Right lobe of liver (tissue), 6 donors: Measurements from ENCODE around the gene CENPH. TPM values are rescaled to one million over a fixed set of nuclear protein-coding genes. Genes with fewer than 3 reads are reported as not detected.

Experiments used
- ATAC-seq, 4 donors: fragments of 200-7000 bp; cut with Tn5 transposase; one replicate each; pipeline ENCODE4 v1.9.1; 2020; ENCODE audit warnings: mild to moderate bottlenecking in 4 of 4, moderate library complexity in 4 of 4
- DNase-seq, 3 donors: peaks; one replicate each; pipeline ENCODE4 v3.0.0-alpha.2; 2020
- H3K27ac ChIP-seq, 3 donors: fragments of 200-600 bp; one replicate each; pipeline ENCODE4 v1.8.0; 2022
- H3K27me3 ChIP-seq, 2 donors: fragments of 200-600 bp; one replicate each; pipeline ENCODE4 v1.8.0; 2022
- H3K36me3 ChIP-seq, 4 donors: fragments of 200-600 bp; sonication (generic) in 1 of 4; one replicate each; pipeline versions ENCODE4 v1.5.1 to v1.8.0; 2017 to 2022; ENCODE audit warnings: control low read depth in 1 of 4
- H3K4me1 ChIP-seq, 4 donors: fragments of 200-600 bp; sonication (generic) in 1 of 4; one replicate each; pipeline versions ENCODE4 v1.5.1 to v1.8.0; 2017 to 2022; ENCODE audit warnings: control low read depth in 1 of 4
- H3K4me3 ChIP-seq, 3 donors: fragments of 200-600 bp; one replicate each; pipeline ENCODE4 v1.8.0; 2022
- H3K9me3 ChIP-seq, 4 donors: fragments of 200-600 bp; sonication (generic) in 1 of 4; one replicate each; pipeline versions ENCODE4 v1.5.1 to v1.8.0; 2017 to 2022; ENCODE audit warnings: control low read depth in 1 of 4
- POLR2A ChIP-seq: fragments of 450-650 bp; IDR thresholded peaks from one replicate; pipeline ENCODE4 v1.6.1; 2017; ENCODE audit warnings: antibody characterized with exemption, mild to moderate bottlenecking
- WGBS: methylation state at CpG from one replicate; pipeline ENCODE4 v1.1.6; 2018; ENCODE audit warnings: low coverage, low lambda C conversion rate; ENCODE audit not compliant: insufficient coverage; ENCODE audit errors: missing lambda C conversion rate; 5-methylcytosine and 5-hydroxymethylcytosine counted together
- intact Hi-C, 2 donors: fragments of 100-400 bp; cut with DNase I; formaldehyde crosslinking; loops; one replicate each; pipeline versions ENCODE4 v1.11.2 to v1.14.1; 2022
- total RNA-seq, 6 experiments: library from RNA; depleted of rRNA in 2 of 6; stranded (reverse); fragments of >200 nt in 2 of 6; fragmentation: NEBNext Ultra II Directional in 3 of 6; extraction: Animal tissue kit (Norgen Biotek cat#: 25700) in 3 of 6; gene quantifications; one replicate each; pipeline versions ENCODE4 v1.1.0 to v1.2.4, GENCODE V29; 2016 to 2023
- TF ChIP-seq, protein P1 (sequence below), 4 donors: fragments of 200-600 bp in 3 of 4; fragments of 450-650 bp in 1 of 4; IDR thresholded peaks; one replicate each; pipeline versions ENCODE4 v1.5.1 to v1.8.0; 2016 to 2022; ENCODE audit warnings: antibody characterized with exemption in 4 of 4, mild to moderate bottlenecking in 2 of 4
- donor health status: DM: no; HTN: yes; CAD: no.
- donor health status: DM: no; HTN: no; CAD: no.
- donor health status: DM: no; HTN: no; CAD: no.
- donor health status: DM: no; HTN: yes; CAD: no.
- donor health status: DM: no; HTN: yes; CAD: no.

The CENPH gene
- total RNA-seq, 6 experiments from 2014 or later = 0.95 to 3.8 (median 1.1) TPM

DNA sequence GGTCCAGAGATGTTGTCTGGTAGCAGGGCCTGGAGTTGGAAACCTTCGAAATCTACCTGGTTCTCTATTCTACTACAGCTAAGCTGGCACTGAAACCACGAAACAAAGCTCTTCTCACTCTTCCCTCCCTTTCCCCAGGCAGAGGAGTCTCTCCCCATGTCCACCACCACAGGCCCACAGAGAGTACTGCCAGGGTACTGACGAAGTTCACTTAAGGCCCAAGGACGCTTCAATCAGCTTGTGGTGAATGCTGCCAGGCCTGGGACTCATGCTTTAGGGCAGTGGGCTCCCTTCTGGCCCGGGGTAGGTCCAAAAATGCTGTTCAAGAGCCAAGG is 39.7 kb upstream of the CENPH start:
- Histone ChIP-seq H3K36me3 (no peaks in the 10 kb centered on the region), H3K4me3 (no peak overlapping the region), H3K27ac (no peak overlapping the region), H3K4me1 (no peaks in the 10 kb centered on the region), H3K9me3 (no peaks in the 10 kb centered on the region), H3K27me3 (no peaks in the 10 kb centered on the region)
- intact Hi-C loops = no loop called here
- WGBS = no CpG with 5 or more reads among the region's 5 CpGs
- TF ChIP-seq, protein P1, sequence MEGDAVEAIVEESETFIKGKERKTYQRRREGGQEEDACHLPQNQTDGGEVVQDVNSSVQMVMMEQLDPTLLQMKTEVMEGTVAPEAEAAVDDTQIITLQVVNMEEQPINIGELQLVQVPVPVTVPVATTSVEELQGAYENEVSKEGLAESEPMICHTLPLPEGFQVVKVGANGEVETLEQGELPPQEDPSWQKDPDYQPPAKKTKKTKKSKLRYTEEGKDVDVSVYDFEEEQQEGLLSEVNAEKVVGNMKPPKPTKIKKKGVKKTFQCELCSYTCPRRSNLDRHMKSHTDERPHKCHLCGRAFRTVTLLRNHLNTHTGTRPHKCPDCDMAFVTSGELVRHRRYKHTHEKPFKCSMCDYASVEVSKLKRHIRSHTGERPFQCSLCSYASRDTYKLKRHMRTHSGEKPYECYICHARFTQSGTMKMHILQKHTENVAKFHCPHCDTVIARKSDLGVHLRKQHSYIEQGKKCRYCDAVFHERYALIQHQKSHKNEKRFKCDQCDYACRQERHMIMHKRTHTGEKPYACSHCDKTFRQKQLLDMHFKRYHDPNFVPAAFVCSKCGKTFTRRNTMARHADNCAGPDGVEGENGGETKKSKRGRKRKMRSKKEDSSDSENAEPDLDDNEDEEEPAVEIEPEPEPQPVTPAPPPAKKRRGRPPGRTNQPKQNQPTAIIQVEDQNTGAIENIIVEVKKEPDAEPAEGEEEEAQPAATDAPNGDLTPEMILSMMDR (IDR thresholded peaks at IDR 0.05) = no peak
- no peak for TF ChIP-seq POLR2A
- no peak for ATAC-seq
- DNase-seq = no peak

- 60% methylated on average over 2 of the region's 3 CpGs for WGBS
- Histone ChIP-seq H3K4me1 (no peaks in the 10 kb centered on the region), H3K36me3 (no peaks in the 10 kb centered on the region), H3K9me3 (no peaks in the 10 kb centered on the region), H3K4me3 (no peak overlapping the region), H3K27me3 (no peaks in the 10 kb centered on the region), H3K27ac (no peak overlapping the region)
- TF ChIP-seq POLR2A = no peak
- TF ChIP-seq, protein P1 (IDR thresholded peaks at IDR 0.05) = no peak
- no peak for DNase-seq
- no peak for ATAC-seq
- intact Hi-C loops = no loop called here
Measured at GRCh38 chr5:69152731-69153130, 36.7 kb upstream of the CENPH start.

DNA sequence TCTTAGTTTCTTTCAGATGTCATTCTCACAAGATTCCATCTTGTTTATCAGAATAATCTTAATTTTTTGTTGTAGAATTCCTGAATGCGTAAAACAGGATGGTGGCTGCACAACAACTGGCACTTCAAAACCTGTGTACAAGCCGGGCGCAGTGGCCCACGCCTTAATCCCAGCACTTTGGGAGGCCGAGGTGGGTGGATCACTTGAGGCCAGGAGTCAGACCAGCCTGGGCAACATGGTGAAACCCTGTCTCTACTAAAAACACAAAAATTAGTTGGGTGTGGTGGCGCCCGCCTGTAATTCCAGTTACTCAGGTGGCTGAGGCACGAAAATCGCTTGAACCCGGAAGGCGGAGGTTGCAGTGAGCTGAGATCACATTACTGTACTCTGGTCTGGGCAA is 32.9 kb upstream of the CENPH start:
- no peak overlapping the region for H3K27ac ChIP-seq
- no peak for DNase-seq
- TF ChIP-seq POLR2A = no peak
- TF ChIP-seq, protein P1 (IDR thresholded peaks at IDR 0.05) = no peak
- no peaks in the 10 kb centered on the region for H3K36me3 ChIP-seq
- ATAC-seq = no peak
- intact Hi-C loops = no loop called here
- no peaks in the 10 kb centered on the region for H3K9me3 ChIP-seq
- no peaks in the 10 kb centered on the region for H3K27me3 ChIP-seq
- no peaks in the 10 kb centered on the region for H3K4me1 ChIP-seq
- no peak overlapping the region for H3K4me3 ChIP-seq
- WGBS = 78% methylated on average over 5 of the region's 11 CpGs

- Histone ChIP-seq H3K4me3 (no peak overlapping the region), H3K27ac (no peak overlapping the region), H3K27me3 (no peaks in the 10 kb centered on the region), H3K4me1 (no peaks in the 10 kb centered on the region), H3K36me3 (no peaks in the 10 kb centered on the region), H3K9me3 (no peaks in the 10 kb centered on the region)
- ATAC-seq (no peak), DNase-seq (no peak)
- WGBS = 96% methylated on average over 3 of the region's 3 CpGs
- TF ChIP-seq POLR2A = no peak
- TF ChIP-seq, protein P1 (IDR thresholded peaks at IDR 0.05) = no peak
- intact Hi-C loops = no loop called here
Measured at GRCh38 chr5:69158039-69158438, 31.3 kb upstream of the CENPH start.

DNA sequence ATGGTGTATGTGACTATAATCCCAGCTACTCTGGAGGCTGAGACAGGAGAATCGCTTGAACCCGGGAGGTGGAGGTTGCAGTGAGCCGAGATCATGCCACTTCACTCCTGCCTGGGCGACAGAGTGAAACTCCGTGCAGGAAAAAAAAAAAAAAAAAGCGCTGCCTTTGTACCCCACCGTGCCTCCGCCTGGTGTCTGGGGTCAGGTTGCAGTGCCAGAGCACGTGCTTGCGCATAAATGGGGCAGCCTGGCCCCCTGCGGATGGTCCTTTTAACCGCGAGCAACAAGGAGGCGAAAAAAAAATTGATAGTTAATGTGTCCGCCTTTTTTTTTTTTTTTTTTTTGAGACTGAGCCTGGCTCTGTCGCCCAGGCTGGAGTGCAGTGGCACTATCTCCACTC is 28.7 kb upstream of the CENPH start:
- no peaks in the 10 kb centered on the region for H3K36me3 ChIP-seq
- DNase-seq = no peak
- no peaks in the 10 kb centered on the region for H3K9me3 ChIP-seq
- no peaks in the 10 kb centered on the region for H3K4me1 ChIP-seq
- intact Hi-C loops = no loop called here
- no peak for ATAC-seq
- TF ChIP-seq, protein P1 (IDR thresholded peaks at IDR 0.05) = no peak
- no peak for TF ChIP-seq POLR2A
- no peaks in the 10 kb centered on the region for H3K27me3 ChIP-seq
- H3K4me3 ChIP-seq = no peak overlapping the region
- H3K27ac ChIP-seq = no peak overlapping the region
- WGBS = over 99% methylated on average over 15 of the region's 16 CpGs
